Loucy (cell line): ENCODE data around the gene CDH8.

Source experiments
- EZH2phosphoT487 ChIP-seq: fragments of 200-600 bp; IDR thresholded peaks from 2 replicates; pipeline ENCODE4 v1.6.1; 2018; ENCODE audit warnings: antibody characterized with exemption, mild to moderate bottlenecking, moderate library complexity, borderline replicate concordance
- TF ChIP-seq, protein P1 (sequence below): fragments of 200-600 bp; sonication (generic); conservative IDR thresholded peaks from 2 replicates; pipeline ENCODE4 v1.5.1; 2014; ENCODE audit warnings: mild to moderate bottlenecking, antibody characterized with exemption, low read length

GRCh38 chr16:61791464-61791863 lies 244.8 kb downstream of the CDH8 start:
- TF ChIP-seq, protein P1, sequence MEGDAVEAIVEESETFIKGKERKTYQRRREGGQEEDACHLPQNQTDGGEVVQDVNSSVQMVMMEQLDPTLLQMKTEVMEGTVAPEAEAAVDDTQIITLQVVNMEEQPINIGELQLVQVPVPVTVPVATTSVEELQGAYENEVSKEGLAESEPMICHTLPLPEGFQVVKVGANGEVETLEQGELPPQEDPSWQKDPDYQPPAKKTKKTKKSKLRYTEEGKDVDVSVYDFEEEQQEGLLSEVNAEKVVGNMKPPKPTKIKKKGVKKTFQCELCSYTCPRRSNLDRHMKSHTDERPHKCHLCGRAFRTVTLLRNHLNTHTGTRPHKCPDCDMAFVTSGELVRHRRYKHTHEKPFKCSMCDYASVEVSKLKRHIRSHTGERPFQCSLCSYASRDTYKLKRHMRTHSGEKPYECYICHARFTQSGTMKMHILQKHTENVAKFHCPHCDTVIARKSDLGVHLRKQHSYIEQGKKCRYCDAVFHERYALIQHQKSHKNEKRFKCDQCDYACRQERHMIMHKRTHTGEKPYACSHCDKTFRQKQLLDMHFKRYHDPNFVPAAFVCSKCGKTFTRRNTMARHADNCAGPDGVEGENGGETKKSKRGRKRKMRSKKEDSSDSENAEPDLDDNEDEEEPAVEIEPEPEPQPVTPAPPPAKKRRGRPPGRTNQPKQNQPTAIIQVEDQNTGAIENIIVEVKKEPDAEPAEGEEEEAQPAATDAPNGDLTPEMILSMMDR: no peak
- no peak for TF ChIP-seq EZH2phosphoT487
